K562 (cell line): ENCODE results near the gene UBE2L6. TPM values are rescaled to one million over a fixed set of nuclear protein-coding genes. Genes with fewer than 3 reads are reported as not detected.

ENCODE experiments used
- CHD4 ChIP-seq: fragments of 200-600 bp; sonication (generic); IDR thresholded peaks from 3 replicates; pipeline ENCODE4 v1.6.1; 2012; ENCODE audit warnings: low read depth, mild to moderate bottlenecking, mixed read lengths, low read length, inconsistent platforms; ENCODE audit not compliant: insufficient read depth, insufficient replicate concordance, poor library complexity, severe bottlenecking
- FOXA3 ChIP-seq, 2 experiments: fragments of 450-650 bp in 1 of 2; sonication (generic) in 1 of 2; formaldehyde crosslinking; IDR thresholded peaks in 1 of 2; conservative IDR thresholded peaks in 1 of 2; 2 replicates each; pipeline versions ENCODE4 v1.4.0 to v1.8.0; 2020 to 2022; ENCODE audit warnings: mild to moderate bottlenecking in 2 of 2, missing genetic modification reagents in 1 of 2
- NCOA6 ChIP-seq: fragments of 450-650 bp; IDR thresholded peaks from 2 replicates; pipeline ENCODE4 v1.6.1; 2017; ENCODE audit warnings: mild to moderate bottlenecking
- NFYB ChIP-seq: IDR thresholded peaks from 2 replicates; pipeline ENCODE4 v1.6.1; 2011; ENCODE audit warnings: mild to moderate bottlenecking, moderate library complexity; ENCODE audit not compliant: insufficient read length; ENCODE audit errors: extremely low read depth
- OTX1 ChIP-seq: fragments of 450-650 bp; formaldehyde crosslinking; IDR thresholded peaks from 2 replicates; pipeline ENCODE4 v1.4.0; 2022; ENCODE audit warnings: mild to moderate bottlenecking
- POLR2AphosphoS2 ChIP-seq: IDR thresholded peaks from 2 replicates; pipeline ENCODE4 v1.6.1; 2012; ENCODE audit warnings: low read length, improper control_type of control experiment
- TAF1 ChIP-seq: IDR thresholded peaks from 2 replicates; pipeline ENCODE4 v1.6.1; 2011; ENCODE audit warnings: mild to moderate bottlenecking, low read length, moderate library complexity; ENCODE audit not compliant: insufficient read depth, control insufficient read depth, severe bottlenecking; ENCODE audit errors: extremely low read depth
- polyA plus RNA-seq, 8 experiments: library from polyadenylated mRNA; depleted of rRNA in 4 of 8; stranded (reverse) in 5 of 8; unstranded in 3 of 8; fragments of >200 nt; fragmentation: Nextera tagmentation in 2 of 8; fragmentation: Illumina TruSeq in 1 of 8; extraction: Ambion mirVana in 2 of 8; extraction: Trizol in 1 of 8; gene quantifications; 2 replicates each; pipeline versions ENCODE4 v1.2.1 to v1.2.3, GENCODE V29; 2011 to 2014; ENCODE audit warnings: inconsistent platforms in 1 of 8, missing spikeins in 1 of 8
- total RNA-seq, 7 experiments: library from RNA; depleted of rRNA in 6 of 7; stranded (reverse); fragments of >200 nt in 6 of 7; fragmentation: Illumina TruSeq in 2 of 7; extraction: Trizol in 2 of 7; gene quantifications; 2 replicates each; pipeline versions ENCODE4 v1.2.1 to v1.2.3, GENCODE V29; 2011 to 2021; ENCODE audit warnings: low replicate concordance in 1 of 7
- TF ChIP-seq, protein P1 (sequence below): fragments of 200-600 bp; sonication (generic); IDR thresholded peaks from one replicate; pipeline ENCODE4 v1.6.1; 2012; ENCODE audit warnings: mild to moderate bottlenecking, low read depth, low read length, inconsistent platforms
- TF ChIP-seq, protein P2 (sequence below): fragments of 250-450 bp; sonication (Bioruptor Pico); IDR thresholded peaks from 2 replicates; pipeline ENCODE4 v1.5.0; 2020; ENCODE audit warnings: mild to moderate bottlenecking
- TF ChIP-seq, protein P3 (sequence below): fragments of 250-450 bp; sonication (Bioruptor Pico); IDR thresholded peaks from 2 replicates; pipeline ENCODE4 v1.9.0; 2021; ENCODE audit warnings: mild to moderate bottlenecking, inconsistent platforms

UBE2L6 gene
- total and polyA plus RNA-seq, 9 of the 15 experiments (the other 6 are each of a cell fraction or from before 2014, with no cell fraction given): 5.9 to 24.9 (median 9.7) TPM

DNA sequence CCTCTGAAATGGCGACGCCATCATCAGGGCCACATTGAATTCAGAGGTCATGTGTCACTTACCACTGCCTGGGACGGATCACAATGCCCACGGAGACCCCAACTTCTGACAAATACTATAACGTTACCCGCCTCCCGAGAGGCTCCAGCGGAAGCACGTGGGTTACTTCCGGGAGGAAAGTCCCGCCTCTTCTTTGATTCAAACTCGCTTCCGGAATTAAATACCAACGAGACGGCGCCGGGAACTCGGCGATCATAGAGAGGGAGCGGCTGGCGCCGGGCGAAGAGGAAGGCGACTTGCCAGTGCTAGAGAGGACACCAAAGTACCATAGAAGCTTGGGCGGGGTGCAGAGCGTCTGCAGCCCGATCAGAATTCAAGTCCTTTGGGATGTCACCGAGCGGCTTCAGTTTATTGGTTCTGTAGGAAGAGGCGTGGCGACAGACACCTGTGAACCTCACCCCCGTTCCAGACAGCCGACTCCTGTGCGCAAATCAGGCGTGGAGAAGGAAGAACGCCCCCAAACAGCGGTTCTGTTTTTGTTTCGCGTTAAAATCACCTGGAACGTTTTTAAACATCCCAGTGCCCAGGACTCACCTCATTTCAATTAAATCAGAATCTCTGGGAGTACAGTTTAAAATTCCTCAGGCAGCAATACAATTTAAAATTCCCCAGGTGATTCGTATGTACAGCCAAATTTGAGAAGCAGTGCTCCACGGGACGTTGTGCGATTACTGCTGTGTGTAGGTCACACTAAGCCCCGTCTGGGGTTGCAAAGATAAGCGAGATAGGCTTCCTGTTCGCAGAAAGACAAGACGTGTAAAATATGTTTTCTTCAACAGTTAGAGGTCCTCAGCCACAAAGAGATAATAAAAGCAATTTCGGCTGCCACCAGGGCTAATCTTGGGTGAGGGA, 36.6 kb downstream of the UBE2L6 start, which contains the start of gene TIMM10 (continued):
- TF ChIP-seq, protein P1, sequence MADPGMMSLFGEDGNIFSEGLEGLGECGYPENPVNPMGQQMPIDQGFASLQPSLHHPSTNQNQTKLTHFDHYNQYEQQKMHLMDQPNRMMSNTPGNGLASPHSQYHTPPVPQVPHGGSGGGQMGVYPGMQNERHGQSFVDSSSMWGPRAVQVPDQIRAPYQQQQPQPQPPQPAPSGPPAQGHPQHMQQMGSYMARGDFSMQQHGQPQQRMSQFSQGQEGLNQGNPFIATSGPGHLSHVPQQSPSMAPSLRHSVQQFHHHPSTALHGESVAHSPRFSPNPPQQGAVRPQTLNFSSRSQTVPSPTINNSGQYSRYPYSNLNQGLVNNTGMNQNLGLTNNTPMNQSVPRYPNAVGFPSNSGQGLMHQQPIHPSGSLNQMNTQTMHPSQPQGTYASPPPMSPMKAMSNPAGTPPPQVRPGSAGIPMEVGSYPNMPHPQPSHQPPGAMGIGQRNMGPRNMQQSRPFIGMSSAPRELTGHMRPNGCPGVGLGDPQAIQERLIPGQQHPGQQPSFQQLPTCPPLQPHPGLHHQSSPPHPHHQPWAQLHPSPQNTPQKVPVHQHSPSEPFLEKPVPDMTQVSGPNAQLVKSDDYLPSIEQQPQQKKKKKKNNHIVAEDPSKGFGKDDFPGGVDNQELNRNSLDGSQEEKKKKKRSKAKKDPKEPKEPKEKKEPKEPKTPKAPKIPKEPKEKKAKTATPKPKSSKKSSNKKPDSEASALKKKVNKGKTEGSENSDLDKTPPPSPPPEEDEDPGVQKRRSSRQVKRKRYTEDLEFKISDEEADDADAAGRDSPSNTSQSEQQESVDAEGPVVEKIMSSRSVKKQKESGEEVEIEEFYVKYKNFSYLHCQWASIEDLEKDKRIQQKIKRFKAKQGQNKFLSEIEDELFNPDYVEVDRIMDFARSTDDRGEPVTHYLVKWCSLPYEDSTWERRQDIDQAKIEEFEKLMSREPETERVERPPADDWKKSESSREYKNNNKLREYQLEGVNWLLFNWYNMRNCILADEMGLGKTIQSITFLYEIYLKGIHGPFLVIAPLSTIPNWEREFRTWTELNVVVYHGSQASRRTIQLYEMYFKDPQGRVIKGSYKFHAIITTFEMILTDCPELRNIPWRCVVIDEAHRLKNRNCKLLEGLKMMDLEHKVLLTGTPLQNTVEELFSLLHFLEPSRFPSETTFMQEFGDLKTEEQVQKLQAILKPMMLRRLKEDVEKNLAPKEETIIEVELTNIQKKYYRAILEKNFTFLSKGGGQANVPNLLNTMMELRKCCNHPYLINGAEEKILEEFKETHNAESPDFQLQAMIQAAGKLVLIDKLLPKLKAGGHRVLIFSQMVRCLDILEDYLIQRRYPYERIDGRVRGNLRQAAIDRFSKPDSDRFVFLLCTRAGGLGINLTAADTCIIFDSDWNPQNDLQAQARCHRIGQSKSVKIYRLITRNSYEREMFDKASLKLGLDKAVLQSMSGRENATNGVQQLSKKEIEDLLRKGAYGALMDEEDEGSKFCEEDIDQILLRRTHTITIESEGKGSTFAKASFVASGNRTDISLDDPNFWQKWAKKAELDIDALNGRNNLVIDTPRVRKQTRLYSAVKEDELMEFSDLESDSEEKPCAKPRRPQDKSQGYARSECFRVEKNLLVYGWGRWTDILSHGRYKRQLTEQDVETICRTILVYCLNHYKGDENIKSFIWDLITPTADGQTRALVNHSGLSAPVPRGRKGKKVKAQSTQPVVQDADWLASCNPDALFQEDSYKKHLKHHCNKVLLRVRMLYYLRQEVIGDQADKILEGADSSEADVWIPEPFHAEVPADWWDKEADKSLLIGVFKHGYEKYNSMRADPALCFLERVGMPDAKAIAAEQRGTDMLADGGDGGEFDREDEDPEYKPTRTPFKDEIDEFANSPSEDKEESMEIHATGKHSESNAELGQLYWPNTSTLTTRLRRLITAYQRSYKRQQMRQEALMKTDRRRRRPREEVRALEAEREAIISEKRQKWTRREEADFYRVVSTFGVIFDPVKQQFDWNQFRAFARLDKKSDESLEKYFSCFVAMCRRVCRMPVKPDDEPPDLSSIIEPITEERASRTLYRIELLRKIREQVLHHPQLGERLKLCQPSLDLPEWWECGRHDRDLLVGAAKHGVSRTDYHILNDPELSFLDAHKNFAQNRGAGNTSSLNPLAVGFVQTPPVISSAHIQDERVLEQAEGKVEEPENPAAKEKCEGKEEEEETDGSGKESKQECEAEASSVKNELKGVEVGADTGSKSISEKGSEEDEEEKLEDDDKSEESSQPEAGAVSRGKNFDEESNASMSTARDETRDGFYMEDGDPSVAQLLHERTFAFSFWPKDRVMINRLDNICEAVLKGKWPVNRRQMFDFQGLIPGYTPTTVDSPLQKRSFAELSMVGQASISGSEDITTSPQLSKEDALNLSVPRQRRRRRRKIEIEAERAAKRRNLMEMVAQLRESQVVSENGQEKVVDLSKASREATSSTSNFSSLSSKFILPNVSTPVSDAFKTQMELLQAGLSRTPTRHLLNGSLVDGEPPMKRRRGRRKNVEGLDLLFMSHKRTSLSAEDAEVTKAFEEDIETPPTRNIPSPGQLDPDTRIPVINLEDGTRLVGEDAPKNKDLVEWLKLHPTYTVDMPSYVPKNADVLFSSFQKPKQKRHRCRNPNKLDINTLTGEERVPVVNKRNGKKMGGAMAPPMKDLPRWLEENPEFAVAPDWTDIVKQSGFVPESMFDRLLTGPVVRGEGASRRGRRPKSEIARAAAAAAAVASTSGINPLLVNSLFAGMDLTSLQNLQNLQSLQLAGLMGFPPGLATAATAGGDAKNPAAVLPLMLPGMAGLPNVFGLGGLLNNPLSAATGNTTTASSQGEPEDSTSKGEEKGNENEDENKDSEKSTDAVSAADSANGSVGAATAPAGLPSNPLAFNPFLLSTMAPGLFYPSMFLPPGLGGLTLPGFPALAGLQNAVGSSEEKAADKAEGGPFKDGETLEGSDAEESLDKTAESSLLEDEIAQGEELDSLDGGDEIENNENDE: no peak
- TF ChIP-seq, protein P2, sequence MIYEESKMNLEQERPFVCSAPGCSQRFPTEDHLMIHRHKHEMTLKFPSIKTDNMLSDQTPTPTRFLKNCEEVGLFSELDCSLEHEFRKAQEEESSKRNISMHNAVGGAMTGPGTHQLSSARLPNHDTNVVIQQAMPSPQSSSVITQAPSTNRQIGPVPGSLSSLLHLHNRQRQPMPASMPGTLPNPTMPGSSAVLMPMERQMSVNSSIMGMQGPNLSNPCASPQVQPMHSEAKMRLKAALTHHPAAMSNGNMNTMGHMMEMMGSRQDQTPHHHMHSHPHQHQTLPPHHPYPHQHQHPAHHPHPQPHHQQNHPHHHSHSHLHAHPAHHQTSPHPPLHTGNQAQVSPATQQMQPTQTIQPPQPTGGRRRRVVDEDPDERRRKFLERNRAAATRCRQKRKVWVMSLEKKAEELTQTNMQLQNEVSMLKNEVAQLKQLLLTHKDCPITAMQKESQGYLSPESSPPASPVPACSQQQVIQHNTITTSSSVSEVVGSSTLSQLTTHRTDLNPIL (CRISPR knock-in tag): no peak
- no peak for TF ChIP-seq CHD4
- TF ChIP-seq NCOA6: peak; percentile 27; the same call in 1 of the 2 replicates
- no peak for TF ChIP-seq NFYB
- TF ChIP-seq, protein P3, sequence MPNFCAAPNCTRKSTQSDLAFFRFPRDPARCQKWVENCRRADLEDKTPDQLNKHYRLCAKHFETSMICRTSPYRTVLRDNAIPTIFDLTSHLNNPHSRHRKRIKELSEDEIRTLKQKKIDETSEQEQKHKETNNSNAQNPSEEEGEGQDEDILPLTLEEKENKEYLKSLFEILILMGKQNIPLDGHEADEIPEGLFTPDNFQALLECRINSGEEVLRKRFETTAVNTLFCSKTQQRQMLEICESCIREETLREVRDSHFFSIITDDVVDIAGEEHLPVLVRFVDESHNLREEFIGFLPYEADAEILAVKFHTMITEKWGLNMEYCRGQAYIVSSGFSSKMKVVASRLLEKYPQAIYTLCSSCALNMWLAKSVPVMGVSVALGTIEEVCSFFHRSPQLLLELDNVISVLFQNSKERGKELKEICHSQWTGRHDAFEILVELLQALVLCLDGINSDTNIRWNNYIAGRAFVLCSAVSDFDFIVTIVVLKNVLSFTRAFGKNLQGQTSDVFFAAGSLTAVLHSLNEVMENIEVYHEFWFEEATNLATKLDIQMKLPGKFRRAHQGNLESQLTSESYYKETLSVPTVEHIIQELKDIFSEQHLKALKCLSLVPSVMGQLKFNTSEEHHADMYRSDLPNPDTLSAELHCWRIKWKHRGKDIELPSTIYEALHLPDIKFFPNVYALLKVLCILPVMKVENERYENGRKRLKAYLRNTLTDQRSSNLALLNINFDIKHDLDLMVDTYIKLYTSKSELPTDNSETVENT (CRISPR knock-in tag): peak; percentile 95
- peak; percentile 42 for TF ChIP-seq TAF1
- TF ChIP-seq POLR2AphosphoS2: no peak
- no peak; a peak in 1 of 4 replicates for TF ChIP-seq FOXA3 (CRISPR knock-in tag; conservative IDR thresholded peaks at IDR 0.05 in 1 of 2, IDR thresholded peaks at IDR 0.05 in 1 of 2)
- peak; percentile 19; the same call in 1 of the 2 replicates for TF ChIP-seq OTX1 (CRISPR knock-in tag)
